WTC11 (cell line): Measurements from ENCODE around the gene PBOV1. TPM values are rescaled to one million over a fixed set of nuclear protein-coding genes. Genes with fewer than 3 reads are reported as not detected.

Experiments
- ATAC-seq: fragments of 200-7000 bp; cut with Tn5 transposase; 2 replicates; pipeline ENCODE4 v1.10.0; 2021; ENCODE audit warnings: mild to moderate bottlenecking, moderate library complexity
- CTCF ChIA-PET: fragments of 300-600 bp; sonication (Branson Sonifier 250); formaldehyde crosslinking; loops from one replicate; lab custom pipeline; 2021; ENCODE audit warnings: antibody characterized with exemption; lab: Charles Lee
- POLR2A ChIA-PET: fragments of 350-600 bp; sonication (Branson Sonifier 250); formaldehyde crosslinking; loops from one replicate; lab custom pipeline; 2021; ENCODE audit warnings: antibody characterized with exemption; lab: Charles Lee
- DNase-seq: peaks from one replicate; pipeline ENCODE4 v3.0.0; 2021; ENCODE audit warnings: low spot score
- H3K27ac Mint-ChIP-seq: 2 replicates; pipeline ENCODE4 v1.8.0; 2021; ENCODE audit warnings: mixed read lengths
- H3K27me3 Mint-ChIP-seq: 2 replicates; pipeline ENCODE4 v1.8.0; 2021; ENCODE audit warnings: low read depth, mild to moderate bottlenecking, moderate library complexity, mixed read lengths
- H3K36me3 Mint-ChIP-seq: 2 replicates; pipeline ENCODE4 v1.8.0; 2021; ENCODE audit warnings: mixed read lengths
- H3K4me1 Mint-ChIP-seq: 2 replicates; pipeline ENCODE4 v1.8.0; 2022; ENCODE audit warnings: mixed read lengths
- H3K4me3 Mint-ChIP-seq: 2 replicates; pipeline ENCODE4 v1.8.0; 2021; ENCODE audit warnings: mild to moderate bottlenecking, moderate library complexity, mixed read lengths
- H3K9me3 Mint-ChIP-seq: 2 replicates; pipeline ENCODE4 v1.8.0; 2021; ENCODE audit warnings: mixed read lengths
- ATF6 ChIP-seq: sonication (generic); formaldehyde crosslinking; IDR thresholded peaks from 2 replicates; pipeline ENCODE4 v1.8.1; 2023; ENCODE audit warnings: mild to moderate bottlenecking, missing genetic modification reagents
- ERG ChIP-seq: fragments of 250-450 bp; sonication (Bioruptor Pico); IDR thresholded peaks from 2 replicates; pipeline ENCODE4 v1.8.0; 2021; ENCODE audit warnings: mild to moderate bottlenecking
- ESRRA ChIP-seq: sonication (generic); formaldehyde crosslinking; IDR thresholded peaks from 2 replicates; pipeline ENCODE4 v1.8.1; 2022; ENCODE audit warnings: mild to moderate bottlenecking, missing genetic modification reagents, borderline replicate concordance
- ETV6 ChIP-seq: sonication (generic); formaldehyde crosslinking; IDR thresholded peaks from 2 replicates; pipeline ENCODE4 v1.8.1; 2022; ENCODE audit warnings: mild to moderate bottlenecking, missing genetic modification reagents
- FOXK1 ChIP-seq: sonication (generic); formaldehyde crosslinking; IDR thresholded peaks from 2 replicates; pipeline ENCODE4 v1.8.0; 2022; ENCODE audit warnings: mild to moderate bottlenecking, moderate library complexity, missing genetic modification reagents
- GRHL2 ChIP-seq: fragments of 250-450 bp; sonication (Bioruptor Pico); IDR thresholded peaks from 2 replicates; pipeline ENCODE4 v1.8.0; 2022; ENCODE audit warnings: mild to moderate bottlenecking, moderate library complexity; ENCODE audit not compliant: insufficient replicate concordance, severe bottlenecking
- GTF2I ChIP-seq: fragments of 250-450 bp; sonication (Bioruptor Pico); conservative IDR thresholded peaks from 2 replicates; pipeline ENCODE4 v1.4.0; 2021; ENCODE audit warnings: mild to moderate bottlenecking
- HMGA2 ChIP-seq: fragments of 250-450 bp; sonication (Bioruptor Pico); IDR thresholded peaks from 2 replicates; pipeline ENCODE4 v1.4.0; 2021; ENCODE audit warnings: mild to moderate bottlenecking, moderate library complexity
- IRF2 ChIP-seq: sonication (generic); formaldehyde crosslinking; IDR thresholded peaks from 2 replicates; pipeline ENCODE4 v1.8.0; 2022; ENCODE audit warnings: low read depth, missing genetic modification reagents, borderline replicate concordance
- KAT7 ChIP-seq: sonication (generic); formaldehyde crosslinking; IDR thresholded peaks from 2 replicates; pipeline ENCODE4 v1.8.1; 2023; ENCODE audit warnings: missing genetic modification reagents, mild to moderate bottlenecking, borderline replicate concordance
- MLX ChIP-seq: sonication (generic); formaldehyde crosslinking; IDR thresholded peaks from 2 replicates; pipeline ENCODE4 v1.8.1; 2023; ENCODE audit warnings: mild to moderate bottlenecking, missing genetic modification reagents, moderate library complexity
- MXD4 ChIP-seq: fragments of 250-450 bp; sonication (Bioruptor Pico); IDR thresholded peaks from 2 replicates; pipeline ENCODE4 v1.8.0; 2021; ENCODE audit warnings: mild to moderate bottlenecking, moderate library complexity, borderline replicate concordance
- NFATC4 ChIP-seq: fragments of 250-450 bp; sonication (Bioruptor Pico); IDR thresholded peaks from 2 replicates; pipeline ENCODE4 v1.9.0; 2021; ENCODE audit warnings: mild to moderate bottlenecking
- NFE2L1 ChIP-seq: sonication (generic); formaldehyde crosslinking; IDR thresholded peaks from 2 replicates; pipeline ENCODE4 v1.8.1; 2023; ENCODE audit warnings: missing genetic modification reagents
- OVOL2 ChIP-seq: fragments of 250-450 bp; sonication (Bioruptor Pico); IDR thresholded peaks from 2 replicates; pipeline ENCODE4 v1.9.0; 2021; ENCODE audit warnings: mild to moderate bottlenecking, borderline replicate concordance
- PRRX2 ChIP-seq: fragments of 250-450 bp; sonication (Bioruptor Pico); IDR thresholded peaks from 2 replicates; pipeline ENCODE4 v1.8.0; 2021; ENCODE audit warnings: mild to moderate bottlenecking
- SP1 ChIP-seq: sonication (generic); formaldehyde crosslinking; conservative IDR thresholded peaks from 2 replicates; pipeline ENCODE4 v1.8.1; 2022; ENCODE audit warnings: missing genetic modification reagents
- TCF7 ChIP-seq: sonication (generic); formaldehyde crosslinking; IDR thresholded peaks from 2 replicates; pipeline ENCODE4 v1.8.0; 2022; ENCODE audit warnings: mild to moderate bottlenecking, low read depth, missing genetic modification reagents, moderate library complexity
- USF2 ChIP-seq: sonication (generic); formaldehyde crosslinking; IDR thresholded peaks from 2 replicates; pipeline ENCODE4 v1.8.1; 2023; ENCODE audit warnings: mild to moderate bottlenecking, missing genetic modification reagents, moderate library complexity
- ZBTB21 ChIP-seq: sonication (generic); formaldehyde crosslinking; IDR thresholded peaks from 2 replicates; pipeline ENCODE4 v1.8.1; 2023; ENCODE audit warnings: mild to moderate bottlenecking, missing genetic modification reagents, borderline replicate concordance
- ZNF121 ChIP-seq: sonication (generic); formaldehyde crosslinking; IDR thresholded peaks from 2 replicates; pipeline ENCODE4 v1.8.0; 2023; ENCODE audit warnings: missing genetic modification reagents
- ZNF232 ChIP-seq: sonication (generic); formaldehyde crosslinking; IDR thresholded peaks from 2 replicates; pipeline ENCODE4 v1.8.0; 2022; ENCODE audit warnings: mild to moderate bottlenecking, missing genetic modification reagents
- ZNF423 ChIP-seq: fragments of 250-450 bp; sonication (Bioruptor Pico); IDR thresholded peaks from 2 replicates; pipeline ENCODE4 v2.1.2; 2022; ENCODE audit warnings: mild to moderate bottlenecking, moderate library complexity
- ZNF671 ChIP-seq: fragments of 250-450 bp; sonication (Bioruptor Pico); IDR thresholded peaks from 2 replicates; pipeline ENCODE4 v1.8.0; 2021; ENCODE audit warnings: mild to moderate bottlenecking
- total RNA-seq: library from RNA; stranded (reverse); gene quantifications from 3 replicates; pipeline ENCODE4 v1.2.3, GENCODE V29; 2021

PBOV1 gene
- total RNA-seq, 1 experiment from 2014 or later: not detected

- no peak overlapping the region for H3K4me3 Mint-ChIP-seq
- H3K36me3 Mint-ChIP-seq: no peaks in the 10 kb centered on the region
- CTCF ChIA-PET: interaction anchor here (0.5 kb wide), 1 partner anchor 202 kb away, joined by 5 read pairs; no protein-coding TSS in a partner anchor
- ATAC-seq: no peak
- no peaks in the 10 kb centered on the region for H3K9me3 Mint-ChIP-seq
- TF ChIP-seq OVOL2 (CRISPR knock-in tag) (no peak), KAT7 (CRISPR knock-in tag) (no peak), FOXK1 (no peak), TCF7 (no peak), SP1 (no peak), NFATC4 (CRISPR knock-in tag) (no peak), NFE2L1 (no peak), ATF6 (no peak), ZNF232 (CRISPR knock-in tag) (no peak), ZNF121 (CRISPR knock-in tag) (no peak), GRHL2 (CRISPR knock-in tag) (no peak), GTF2I (no peak), ESRRA (CRISPR knock-in tag) (no peak), USF2 (CRISPR knock-in tag) (no peak), ERG (CRISPR knock-in tag) (no peak), ZNF671 (CRISPR knock-in tag) (no peak), ZBTB21 (CRISPR knock-in tag) (no peak), HMGA2 (CRISPR knock-in tag) (no peak)
- no peaks in the 10 kb centered on the region for H3K27me3 Mint-ChIP-seq
- POLR2A ChIA-PET: no interaction called here
- no peak overlapping the region for H3K27ac Mint-ChIP-seq
- H3K4me1 Mint-ChIP-seq: no peaks in the 10 kb centered on the region
- no peak for DNase-seq
These were observed 28.6 kb upstream of the PBOV1 start for GRCh38 chr6:138246650-138247440.

- POLR2A ChIA-PET: no interaction called here
- Mint-ChIP-seq H3K4me1 (peaks cover 8% of the 10 kb centered on the region), H3K4me3 (no peak overlapping the region), H3K27ac (no peak overlapping the region)
- TF ChIP-seq ZNF423 (CRISPR knock-in tag) (no peak), PRRX2 (CRISPR knock-in tag) (no peak), ATF6 (no peak), ETV6 (CRISPR knock-in tag) (no peak), HMGA2 (CRISPR knock-in tag) (no peak), ESRRA (CRISPR knock-in tag) (no peak), MLX (CRISPR knock-in tag) (no peak), IRF2 (CRISPR knock-in tag) (no peak), MXD4 (no peak)
- TF ChIP-seq, all 79 proteins: peak for 0
- ATAC-seq (no peak), DNase-seq (no peak)
- no peaks in the 10 kb centered on the region for H3K27me3 Mint-ChIP-seq
- H3K9me3 Mint-ChIP-seq: no peaks in the 10 kb centered on the region
- H3K36me3 Mint-ChIP-seq: no peaks in the 10 kb centered on the region
- CTCF ChIA-PET: interaction anchor here (0.5 kb wide), 1 partner anchor 203 kb away, joined by 5 read pairs; no protein-coding TSS in a partner anchor
These were observed 27.5 kb upstream of the PBOV1 start for GRCh38 chr6:138245751-138246150.
